ENCODE results near the gene LNX2.

DNA sequence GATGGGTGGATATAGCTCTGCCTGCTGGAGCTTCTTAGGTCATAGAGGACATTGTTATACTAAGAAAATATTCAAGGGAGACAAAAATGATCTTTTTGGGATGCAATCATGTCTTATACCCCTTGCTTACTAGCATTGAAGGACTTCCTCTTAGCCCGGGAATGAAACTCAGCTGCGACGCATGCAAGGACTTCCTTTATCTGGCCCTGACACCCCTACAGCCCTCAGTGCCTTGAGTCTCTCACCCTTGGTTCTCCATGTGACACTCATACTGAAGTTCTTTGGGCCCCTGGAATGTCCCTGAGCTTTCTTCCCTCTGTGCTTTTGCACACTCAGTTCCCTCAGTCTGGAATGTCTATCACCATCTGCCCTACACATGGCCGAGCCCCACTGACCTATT lies 97.5 kb downstream of the LNX2 start:
- no peak for TF ChIP-seq EZH2 (IDR thresholded peaks at IDR 0.05; ENCODE audit: borderline replicate concordance, low read depth, low read length, poor library complexity, severe bottlenecking)
- TF ChIP-seq, protein P1, sequence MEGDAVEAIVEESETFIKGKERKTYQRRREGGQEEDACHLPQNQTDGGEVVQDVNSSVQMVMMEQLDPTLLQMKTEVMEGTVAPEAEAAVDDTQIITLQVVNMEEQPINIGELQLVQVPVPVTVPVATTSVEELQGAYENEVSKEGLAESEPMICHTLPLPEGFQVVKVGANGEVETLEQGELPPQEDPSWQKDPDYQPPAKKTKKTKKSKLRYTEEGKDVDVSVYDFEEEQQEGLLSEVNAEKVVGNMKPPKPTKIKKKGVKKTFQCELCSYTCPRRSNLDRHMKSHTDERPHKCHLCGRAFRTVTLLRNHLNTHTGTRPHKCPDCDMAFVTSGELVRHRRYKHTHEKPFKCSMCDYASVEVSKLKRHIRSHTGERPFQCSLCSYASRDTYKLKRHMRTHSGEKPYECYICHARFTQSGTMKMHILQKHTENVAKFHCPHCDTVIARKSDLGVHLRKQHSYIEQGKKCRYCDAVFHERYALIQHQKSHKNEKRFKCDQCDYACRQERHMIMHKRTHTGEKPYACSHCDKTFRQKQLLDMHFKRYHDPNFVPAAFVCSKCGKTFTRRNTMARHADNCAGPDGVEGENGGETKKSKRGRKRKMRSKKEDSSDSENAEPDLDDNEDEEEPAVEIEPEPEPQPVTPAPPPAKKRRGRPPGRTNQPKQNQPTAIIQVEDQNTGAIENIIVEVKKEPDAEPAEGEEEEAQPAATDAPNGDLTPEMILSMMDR (conservative IDR thresholded peaks at IDR 0.05; ENCODE audit: low read depth, low read length): no peak

Data from A673 (cell line).